ENCODE results near the gene APBB2. TPM values are rescaled to one million over a fixed set of nuclear protein-coding genes. Genes with fewer than 3 reads are reported as not detected.

Gene APBB2
- total RNA-seq, 1 experiment from 2014 or later = 34.4 TPM

GRCh38 chr4:41110050-41110449 lies 104.3 kb downstream of the APBB2 start:
- DNase-seq (ENCODE audit: extremely low read depth, low read depth) = no peak

GRCh38 chr4:41108481-41108880 lies 105.9 kb downstream of the APBB2 start:
- no peak for DNase-seq (ENCODE audit: extremely low read depth, low read depth)

- no peak for DNase-seq (ENCODE audit: extremely low read depth, low read depth)
Measured at GRCh38 chr4:41106694-41107419, 107.5 kb downstream of the APBB2 start.

GRCh38 chr4:41106081-41106480 lies 108.3 kb downstream of the APBB2 start:
- no peak for DNase-seq (ENCODE audit: extremely low read depth, low read depth)

- DNase-seq (ENCODE audit: extremely low read depth, low read depth) = no peak
Measured at GRCh38 chr4:41104155-41104554, 110.2 kb downstream of the APBB2 start.

- no peak for DNase-seq (ENCODE audit: extremely low read depth, low read depth)
Measured at GRCh38 chr4:41103657-41104056, 110.7 kb downstream of the APBB2 start.

- no peak for DNase-seq (ENCODE audit: extremely low read depth, low read depth)
Measured at GRCh38 chr4:41102414-41103092, 111.8 kb downstream of the APBB2 start.

- no peak for DNase-seq (ENCODE audit: extremely low read depth, low read depth)
Measured at GRCh38 chr4:41098093-41099048, 116.0 kb downstream of the APBB2 start.

- no peak for DNase-seq (ENCODE audit: extremely low read depth, low read depth)
Measured at GRCh38 chr4:41095973-41096372, 118.4 kb downstream of the APBB2 start.

GRCh38 chr4:41095192-41095872 lies 119.0 kb downstream of the APBB2 start:
- no peak for DNase-seq (ENCODE audit: extremely low read depth, low read depth)

- DNase-seq (ENCODE audit: extremely low read depth, low read depth) = no peak
Measured at GRCh38 chr4:41092128-41092527, 122.2 kb downstream of the APBB2 start.

GRCh38 chr4:41081847-41082246 lies 132.5 kb downstream of the APBB2 start:
- DNase-seq (ENCODE audit: extremely low read depth, low read depth) = no peak

GRCh38 chr4:41080976-41081375 lies 133.4 kb downstream of the APBB2 start:
- no peak for DNase-seq (ENCODE audit: extremely low read depth, low read depth)

- no peak for DNase-seq (ENCODE audit: extremely low read depth, low read depth)
Measured at GRCh38 chr4:41079881-41080560, 134.3 kb downstream of the APBB2 start.

GRCh38 chr4:41077628-41078027 lies 136.7 kb downstream of the APBB2 start:
- no peak for DNase-seq (ENCODE audit: extremely low read depth, low read depth)

GRCh38 chr4:41076481-41076880 lies 137.9 kb downstream of the APBB2 start:
- DNase-seq (ENCODE audit: extremely low read depth, low read depth) = no peak

- no peak for DNase-seq (ENCODE audit: extremely low read depth, low read depth)
Measured at GRCh38 chr4:41074215-41074614, 140.1 kb downstream of the APBB2 start.

GRCh38 chr4:41072021-41072777 lies 142.1 kb downstream of the APBB2 start:
- no peak for DNase-seq (ENCODE audit: extremely low read depth, low read depth)
